Body of pancreas (tissue), 4 donors: Measurements from ENCODE around the gene FA2H.

Experiments
- CTCF ChIP-seq, 7 experiments: fragments of 450-650 bp in 4 of 7; fragments of 200-600 bp in 3 of 7; sonication (generic) in 3 of 7; IDR thresholded peaks; one replicate each; pipeline ENCODE4 v1.5.1; 2016 to 2019; ENCODE audit warnings: antibody characterized with exemption in 7 of 7
- POLR2A ChIP-seq, 3 donors: fragments of 450-650 bp; IDR thresholded peaks; one replicate each; pipeline ENCODE4 v1.6.1; 2016; ENCODE audit warnings: antibody characterized with exemption in 3 of 3, mild to moderate bottlenecking in 2 of 3

- TF ChIP-seq POLR2A (IDR thresholded peaks at IDR 0.05) (no peak), CTCF (IDR thresholded peaks at IDR 0.05) (no peak)
Measured at GRCh38 chr16:74752258-74752657, 22.4 kb downstream of the FA2H start.
